Stimulated activated CD8-positive, alpha-beta memory T cell treated with anti-CD3 and anti-CD28 coated beads, Interleukin-15, amount 100 ng/mL, for 4 hours (primary cell): ENCODE data around the gene MYO16.

ENCODE experiments used
- DNase-seq, 2 donors: peaks; one replicate each; pipeline ENCODE4 v3.0.0-alpha.2; 2020; ENCODE audit warnings: low read depth in 2 of 2

Gene MYO16

DNA sequence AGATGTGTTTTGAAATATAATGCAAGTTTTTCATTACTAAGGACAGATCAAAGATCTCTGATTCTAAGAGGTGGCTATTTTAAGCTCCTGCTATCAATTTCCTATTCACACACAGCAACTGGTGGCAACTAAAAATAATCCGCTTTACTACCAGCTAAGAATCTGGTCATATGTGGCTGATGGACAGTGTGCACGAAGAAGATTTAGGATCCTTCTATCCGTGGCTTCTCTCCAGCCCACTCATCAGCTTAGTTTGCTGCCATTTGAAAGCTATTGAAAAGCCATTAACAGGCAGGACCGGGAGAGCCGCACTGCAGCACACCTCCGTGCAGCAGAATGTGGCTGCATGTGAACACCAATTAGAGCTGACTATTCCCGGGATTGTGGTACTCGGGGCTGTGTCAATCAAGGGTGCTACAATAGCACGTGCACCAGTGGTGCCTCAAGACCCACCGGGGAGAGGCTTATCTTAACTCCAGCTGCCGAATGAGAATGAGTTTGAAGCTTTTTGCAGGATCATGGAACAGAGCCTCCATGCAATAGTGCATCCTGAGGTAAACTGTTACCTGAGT, at the start of gene MYO16:
Gene MYO16 (plus strand): TSS at position 431 of the 572 bp plus-strand sequence. CDS start 234 bp downstream, outside the sequence.
- DNase-seq, result no peak

DNA sequence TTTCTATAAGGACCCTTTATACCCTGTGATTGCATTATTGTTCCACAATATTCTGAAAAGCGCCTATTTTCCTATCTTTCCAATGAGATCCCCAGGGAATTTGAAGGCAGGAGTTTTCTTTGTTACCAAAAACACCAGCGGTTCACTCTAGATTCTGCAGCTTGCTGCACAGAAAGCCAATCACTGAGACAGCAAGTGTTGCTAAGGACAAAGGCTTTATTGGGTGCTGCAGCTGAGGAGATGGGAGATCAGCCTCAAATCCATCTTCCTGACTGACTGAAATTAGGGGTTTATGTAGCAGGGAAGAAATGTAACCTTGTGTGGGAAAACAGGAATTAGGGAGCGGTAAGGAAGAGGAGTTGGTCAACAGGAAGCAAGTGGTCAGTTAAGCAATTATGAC, 42.6 kb upstream of the MYO16 start:
- DNase-seq, result no peak

DNA sequence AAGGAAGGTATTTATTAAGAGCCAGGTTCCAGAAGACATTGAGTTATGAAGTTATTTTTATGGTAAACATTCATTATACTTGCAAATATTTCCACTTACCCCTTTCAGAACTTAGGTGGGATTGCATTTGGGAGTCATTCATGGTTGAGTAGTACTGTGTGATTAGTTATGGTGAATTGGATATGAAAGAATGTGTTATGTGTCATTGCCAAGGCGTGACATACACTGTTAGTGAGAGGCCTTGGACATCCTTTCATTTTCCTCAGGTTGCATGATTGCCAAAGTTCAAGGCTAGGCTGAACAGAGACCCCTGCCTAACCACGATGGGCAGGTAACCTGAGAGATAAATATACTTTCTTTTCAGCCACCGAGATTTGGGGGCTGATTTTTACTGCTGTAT, 40.9 kb upstream of the MYO16 start:
- DNase-seq, result no peak

DNA sequence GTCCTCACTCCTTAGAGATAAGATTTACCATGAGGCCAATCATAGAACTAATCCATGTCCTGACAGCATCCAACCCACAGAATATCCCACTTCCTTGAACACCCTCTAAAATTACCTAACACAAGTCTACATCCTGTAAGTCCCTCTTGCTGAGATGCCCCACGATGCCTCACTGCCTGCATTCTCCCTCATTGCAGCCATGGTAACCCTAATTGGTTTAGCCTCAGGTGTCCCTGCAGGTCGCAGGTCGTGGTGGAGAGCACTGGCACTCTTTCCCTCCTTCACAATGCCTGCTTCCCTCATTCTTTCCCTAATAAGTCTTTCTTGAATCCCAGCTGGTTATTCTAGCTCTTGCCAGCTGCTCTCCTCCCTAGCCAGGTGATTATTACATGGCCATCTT, 35.3 kb upstream of the MYO16 start:
- no peak for DNase-seq

DNA sequence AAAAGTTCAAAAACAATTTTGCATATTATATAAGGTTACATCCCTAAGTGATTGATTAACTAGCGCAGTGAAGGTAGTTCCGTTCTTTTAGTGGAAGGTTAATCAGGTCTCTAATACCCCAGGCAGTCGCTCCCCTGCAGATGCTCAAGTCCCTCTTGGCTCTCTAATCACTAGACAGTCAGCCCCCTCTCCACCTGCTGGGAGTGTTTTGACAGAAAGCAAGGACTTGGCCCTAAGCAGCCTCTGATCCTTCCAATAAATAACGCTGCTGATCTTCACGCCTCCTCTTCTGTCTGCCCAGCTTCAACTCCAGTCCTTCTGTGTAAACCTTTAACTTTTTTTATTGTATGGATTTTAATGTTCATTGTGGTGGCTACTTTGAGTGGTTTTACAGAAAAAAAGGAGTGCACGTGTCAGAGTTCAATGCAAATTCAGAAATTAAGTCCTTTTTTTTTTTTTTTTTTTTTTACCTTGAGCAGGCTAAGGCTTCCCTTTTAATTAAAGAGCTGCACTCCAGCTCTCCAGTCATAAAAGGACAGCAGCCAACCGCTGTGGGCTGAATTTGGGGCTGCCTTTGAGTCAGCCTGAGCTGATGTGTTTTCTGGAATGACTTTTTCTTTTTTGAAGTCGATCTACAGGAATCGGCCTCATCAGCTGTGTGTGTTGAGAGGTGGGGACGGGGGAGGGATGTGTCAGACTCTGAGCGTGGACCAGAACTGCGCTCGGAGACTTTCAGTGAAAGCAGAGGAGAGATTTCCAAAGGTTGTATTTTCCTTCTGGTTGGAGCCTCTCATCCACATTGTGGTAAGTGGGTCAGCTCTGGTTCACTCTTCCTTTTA, 33.8 kb upstream of the MYO16 start:
- DNase-seq, result no peak

DNA sequence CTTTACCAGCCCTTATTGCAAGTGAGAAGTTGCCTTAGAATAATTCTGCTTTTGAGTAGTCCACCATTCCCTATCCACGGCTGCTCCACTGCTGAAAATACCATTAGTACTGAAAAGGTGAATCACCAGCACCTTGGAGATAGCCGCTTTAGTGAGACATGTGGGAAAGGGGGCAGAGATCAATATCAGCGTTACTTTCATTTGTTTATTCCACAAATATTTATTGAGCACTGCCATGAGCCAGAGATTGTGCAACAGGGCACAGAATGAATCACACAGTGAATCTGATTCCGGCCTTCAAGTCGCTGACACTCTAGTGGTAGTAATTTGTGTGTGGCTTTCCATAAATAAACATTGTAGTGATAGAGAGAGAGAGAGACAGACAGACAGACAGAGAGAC, 31.5 kb upstream of the MYO16 start:
- DNase-seq, result no peak

DNA sequence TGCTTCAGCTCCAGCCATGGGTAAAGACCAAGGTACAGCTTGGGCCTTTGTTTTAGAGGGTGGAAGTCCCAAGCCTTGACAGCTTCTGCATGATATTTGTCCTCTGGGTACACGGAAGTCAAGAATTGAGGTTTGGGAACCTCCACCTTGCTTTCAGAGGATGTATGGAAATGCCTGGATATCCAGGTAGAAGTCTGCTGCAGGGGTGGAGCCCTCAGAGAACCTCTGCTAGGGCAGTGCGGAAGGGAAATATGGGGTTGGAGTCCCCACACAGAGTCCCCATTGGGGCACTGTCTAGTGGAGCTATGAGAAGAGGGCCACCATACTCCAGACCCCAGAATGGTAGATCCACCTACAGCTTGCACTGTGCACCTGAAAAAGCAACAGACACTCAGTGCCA, 23.0 kb upstream of the MYO16 start:
- no peak for DNase-seq

DNA sequence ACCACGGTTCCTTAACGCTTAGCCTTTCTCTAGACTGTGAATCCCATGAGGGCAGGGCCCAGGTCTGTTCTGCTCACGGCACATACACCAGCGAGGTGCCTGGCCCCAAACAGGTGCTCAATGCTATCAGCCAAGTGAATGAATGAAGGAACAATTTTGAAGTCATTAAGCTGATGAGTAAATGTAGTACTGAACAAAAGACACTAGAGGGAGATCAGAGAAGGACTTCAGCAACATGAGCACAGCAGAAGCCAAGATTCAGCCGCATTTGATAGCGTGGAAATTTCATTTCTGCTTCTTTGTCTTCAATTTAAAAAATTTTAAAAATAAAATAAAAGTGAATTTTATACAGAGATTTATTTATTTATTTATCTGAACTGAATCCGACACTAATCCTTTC, 20.1 kb upstream of the MYO16 start:
- DNase-seq, result no peak

DNA sequence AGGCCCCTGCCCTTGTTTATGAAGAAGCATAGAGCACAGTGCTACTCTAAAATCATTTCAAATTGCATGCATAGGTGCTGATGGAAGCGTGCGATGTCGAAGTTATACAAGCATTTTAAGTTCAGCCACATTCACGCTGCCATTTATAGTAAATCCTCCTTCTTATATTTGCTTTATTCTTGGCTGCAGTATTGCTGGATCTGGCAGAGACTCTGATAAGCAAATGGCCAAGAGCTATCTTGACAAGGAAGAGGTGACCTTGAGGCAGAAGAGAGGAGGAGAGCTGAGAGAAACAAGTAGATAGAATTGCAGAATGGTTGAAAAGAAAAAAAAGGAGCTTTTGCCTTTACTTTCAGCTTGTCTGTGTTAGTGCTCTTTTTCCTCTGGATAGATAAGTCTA, 18.9 kb upstream of the MYO16 start:
- DNase-seq, result no peak

DNA sequence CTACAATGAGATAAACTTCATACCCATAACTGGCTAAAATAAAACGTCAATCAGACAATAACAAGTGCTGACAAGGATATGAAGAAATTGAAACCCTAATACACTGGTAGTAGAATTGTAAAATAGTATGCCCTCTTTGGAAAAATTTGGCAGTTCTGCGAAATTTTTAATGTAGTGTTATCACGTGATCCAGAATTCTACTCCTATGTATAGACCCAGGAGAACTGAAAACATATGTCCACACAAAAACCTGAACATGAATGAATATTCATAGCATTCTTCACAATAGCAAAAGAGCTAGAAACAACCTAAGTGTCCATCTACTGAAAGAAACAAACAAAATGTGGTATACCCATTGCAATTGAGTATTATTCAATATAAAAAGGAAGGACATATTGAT, 14.2 kb upstream of the MYO16 start:
- DNase-seq, result no peak

DNA sequence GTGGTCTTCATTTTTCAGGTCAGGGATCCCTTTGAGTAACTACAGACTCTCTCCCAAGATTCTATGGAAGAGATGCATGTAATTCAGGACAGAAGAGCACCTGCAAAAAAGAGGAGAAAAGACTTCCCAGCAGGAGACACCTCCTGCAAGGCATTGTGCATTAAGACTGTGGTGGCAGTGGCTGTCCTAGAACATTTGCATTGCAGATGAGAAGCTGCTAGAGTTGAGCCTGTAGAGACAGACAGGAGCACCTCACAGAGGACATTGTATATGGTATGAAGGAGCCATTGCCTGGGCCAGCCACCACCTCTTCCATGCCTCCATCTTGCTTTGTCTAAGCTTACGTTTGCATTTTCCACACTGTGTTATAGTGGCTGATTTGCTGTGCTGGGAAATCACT, 11.2 kb upstream of the MYO16 start:
- no peak for DNase-seq

DNA sequence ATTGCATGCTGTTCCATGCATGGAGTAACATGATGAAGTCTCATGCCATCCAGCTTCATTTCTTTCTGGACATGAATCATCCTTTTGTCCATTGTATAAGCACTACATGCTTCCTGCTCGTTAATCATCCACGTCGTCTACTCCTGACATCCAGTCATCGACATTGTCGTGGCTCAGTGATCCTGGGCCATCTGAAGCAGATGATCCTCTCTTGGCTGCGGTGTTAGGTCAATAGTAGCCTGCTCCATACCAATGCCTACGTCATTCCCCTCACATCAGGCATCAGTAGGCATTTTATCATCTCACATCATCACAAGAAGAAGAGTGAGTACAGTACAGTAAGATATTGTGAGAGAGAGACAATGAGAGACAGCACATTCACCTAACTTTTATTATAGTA, 7.9 kb upstream of the MYO16 start:
- no peak for DNase-seq

DNA sequence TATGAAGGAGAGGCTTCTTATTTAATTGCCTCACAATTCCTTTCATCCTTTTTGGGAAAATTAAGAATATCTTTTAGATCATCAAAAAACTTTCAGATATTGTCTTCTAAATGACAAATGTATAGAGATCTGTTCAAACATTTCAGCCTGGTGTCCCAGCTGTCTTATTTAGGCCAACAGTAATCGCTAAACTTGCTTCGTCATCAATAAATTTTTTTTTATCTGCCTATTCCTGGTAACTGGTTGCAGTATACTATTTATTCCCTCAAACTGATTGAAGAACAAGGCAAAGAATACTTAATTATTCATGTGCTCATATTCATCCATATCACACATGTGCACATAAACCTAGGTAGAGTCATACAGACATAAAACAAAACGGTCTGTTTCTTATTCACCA, 5.3 kb upstream of the MYO16 start:
- no peak for DNase-seq

DNA sequence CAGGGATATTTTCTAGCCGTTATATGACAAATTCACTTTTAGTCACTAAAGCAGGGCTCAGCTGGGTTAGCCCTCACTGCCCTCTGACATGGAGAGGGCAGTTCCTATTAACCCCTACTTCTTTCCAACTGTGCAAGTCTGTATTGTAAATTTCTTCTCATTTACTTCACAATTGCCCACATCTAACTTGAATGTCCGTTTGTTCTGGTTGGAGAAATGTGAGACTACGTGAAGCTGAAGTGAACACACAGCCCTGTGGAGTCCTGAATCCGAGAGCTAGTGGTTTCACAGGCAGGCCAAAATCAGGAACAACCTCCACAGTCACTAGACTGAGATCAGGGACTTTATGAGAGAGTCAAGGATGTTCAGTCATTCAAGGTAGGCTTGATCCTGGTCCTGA, 4.4 kb upstream of the MYO16 start:
- DNase-seq, result no peak

DNA sequence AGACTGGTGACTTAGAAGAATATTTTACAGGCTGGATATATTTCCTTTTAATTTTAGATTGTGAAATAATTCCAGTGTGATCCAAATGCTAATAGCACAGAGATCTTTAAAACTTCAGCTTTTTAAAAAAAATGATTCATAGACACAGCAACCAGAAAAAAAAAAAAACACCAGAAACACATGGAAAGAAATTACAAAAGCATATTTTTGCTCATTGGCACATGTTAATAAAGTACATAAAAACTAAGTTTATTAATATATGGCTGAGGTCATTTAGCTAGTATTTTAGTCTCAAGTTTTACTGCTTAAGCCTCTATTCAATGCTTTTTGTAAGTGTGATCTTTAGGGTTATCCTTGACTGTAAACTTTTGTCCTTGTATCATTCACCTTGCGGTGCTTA, 577 bp downstream of the MYO16 start:
- no peak for DNase-seq

DNA sequence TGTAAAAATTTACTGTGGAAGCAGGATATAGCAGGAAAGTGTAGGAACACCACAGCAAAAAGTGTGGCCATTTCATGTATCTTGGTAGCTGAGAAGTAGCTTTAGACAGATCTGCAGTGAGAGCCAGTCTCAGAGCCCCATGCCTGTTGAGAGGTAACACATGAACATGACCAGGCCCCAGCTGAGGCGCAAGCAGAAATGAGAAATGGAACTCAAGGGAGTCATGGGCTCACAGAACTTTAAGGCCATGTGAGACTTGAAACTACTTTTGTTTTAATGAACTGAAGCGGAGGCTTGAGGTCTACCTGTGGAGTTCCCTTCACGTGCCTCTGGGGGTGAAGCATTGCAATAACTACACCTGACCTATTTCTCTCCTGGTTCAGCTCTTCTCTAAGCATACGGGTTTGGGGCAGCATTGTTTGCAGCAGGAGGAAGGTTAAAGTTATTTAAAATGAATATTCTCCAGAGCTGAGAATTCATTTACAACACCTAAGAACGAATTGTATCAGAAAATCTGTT, 3.3 kb downstream of the MYO16 start:
- DNase-seq, result no peak

DNA sequence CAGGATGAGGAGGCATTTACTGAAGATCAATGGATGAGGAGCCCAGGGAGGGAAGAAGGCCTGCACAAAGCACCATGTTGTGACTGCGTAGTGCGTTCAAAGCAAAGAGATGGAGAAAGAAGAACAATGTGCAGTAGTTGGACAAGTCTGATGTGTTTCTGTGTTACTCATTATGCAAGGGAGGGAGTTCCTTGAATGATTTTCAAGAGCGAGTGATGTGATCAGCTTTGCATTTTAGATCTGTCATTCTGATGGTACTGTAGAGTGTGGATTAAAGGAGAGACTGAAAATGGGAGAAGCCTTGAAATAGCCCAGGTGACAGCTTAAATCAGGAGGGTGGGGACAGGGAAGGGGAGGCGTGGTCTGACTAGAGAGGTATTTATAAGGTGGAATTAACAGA, 9.5 kb downstream of the MYO16 start:
- no peak for DNase-seq

DNA sequence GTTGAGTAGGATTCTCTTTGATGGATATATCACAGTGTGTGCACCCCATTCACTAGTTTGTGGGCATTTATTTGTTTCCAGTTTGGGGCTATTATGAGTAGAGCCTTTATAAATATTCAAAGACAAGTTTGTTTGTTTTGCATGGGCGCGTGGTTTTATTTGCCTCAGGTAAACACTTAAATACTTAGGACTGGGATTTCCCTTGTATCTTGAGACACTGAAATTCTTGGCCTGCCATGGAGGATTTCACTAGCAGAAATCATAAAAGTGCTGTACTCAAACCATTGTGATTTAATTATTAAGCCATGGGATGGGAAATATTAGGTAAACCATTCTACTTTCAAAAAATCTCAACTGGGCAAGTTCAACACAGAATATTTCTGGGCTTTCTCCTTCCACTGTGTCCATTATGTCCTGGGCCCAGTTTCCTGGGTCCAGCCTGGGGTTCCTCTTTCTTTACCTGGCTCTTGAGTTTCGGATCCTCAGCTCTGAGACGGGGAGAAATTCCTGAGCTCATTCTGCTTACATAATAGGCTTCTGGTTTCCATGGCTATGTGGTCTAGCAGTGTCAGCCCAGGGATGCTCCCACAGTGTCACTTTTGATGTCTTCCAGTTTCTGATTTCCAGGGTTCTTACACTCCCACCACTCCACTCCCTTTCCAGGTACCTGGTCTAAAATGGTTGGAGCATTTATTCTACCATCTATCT, 14.4 kb downstream of the MYO16 start:
- DNase-seq, result no peak

DNA sequence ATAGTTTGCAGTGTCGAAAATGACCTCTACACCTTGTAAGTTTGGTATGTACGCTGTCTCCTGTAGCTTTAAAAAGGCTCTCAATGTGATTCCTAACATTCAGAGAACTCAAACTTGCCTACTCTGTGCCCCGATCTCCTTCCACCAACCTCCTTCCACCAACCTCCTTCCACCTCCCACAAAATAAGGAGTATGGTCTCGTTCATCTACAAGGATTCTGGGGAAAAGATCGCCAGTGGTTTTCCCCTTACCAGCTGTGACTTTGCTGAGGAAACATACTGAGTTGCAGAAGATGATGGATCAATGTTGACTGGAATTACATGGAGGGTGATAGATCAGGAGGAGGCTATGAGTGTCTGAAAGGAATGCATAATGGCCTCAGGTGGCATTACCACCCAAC, 16.0 kb downstream of the MYO16 start:
- no peak for DNase-seq

DNA sequence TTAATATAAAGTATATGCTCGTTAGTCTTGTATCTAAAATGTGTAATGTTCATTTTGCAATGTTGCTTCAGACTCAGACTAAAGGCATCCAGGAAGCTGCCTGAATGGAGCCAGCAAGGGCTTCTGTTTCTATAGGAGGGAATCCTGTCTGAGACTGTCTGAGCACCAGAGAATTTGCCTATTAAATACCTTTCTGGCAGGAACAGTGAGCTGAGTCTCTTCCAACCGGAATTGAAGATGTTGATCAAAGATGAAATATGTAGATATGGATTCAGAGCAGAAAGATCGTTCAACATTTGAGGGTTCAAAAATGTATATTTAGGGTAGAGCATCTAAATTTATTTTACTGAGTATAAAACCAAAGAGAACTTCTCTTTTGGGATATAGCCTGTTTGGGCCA, 20.9 kb downstream of the MYO16 start:
- no peak for DNase-seq

DNA sequence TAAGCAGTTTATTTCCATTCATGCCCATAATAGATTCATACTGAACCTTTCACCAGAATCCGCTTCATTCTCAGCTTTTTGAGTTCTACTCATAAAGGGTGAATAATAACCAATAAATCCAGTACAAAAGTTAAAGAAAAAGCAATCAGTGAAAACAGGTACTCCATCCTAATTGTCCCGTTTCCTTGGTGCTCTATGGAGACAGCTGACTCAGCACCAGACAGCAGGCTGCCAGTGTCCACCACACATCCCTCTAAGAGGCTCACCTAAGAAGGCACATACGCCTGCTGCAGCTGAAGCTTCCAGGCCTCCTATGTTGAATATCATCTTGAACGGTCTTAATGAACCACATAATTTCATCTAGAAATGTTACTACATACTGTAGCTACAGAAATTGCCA, 27.3 kb downstream of the MYO16 start:
- no peak for DNase-seq

DNA sequence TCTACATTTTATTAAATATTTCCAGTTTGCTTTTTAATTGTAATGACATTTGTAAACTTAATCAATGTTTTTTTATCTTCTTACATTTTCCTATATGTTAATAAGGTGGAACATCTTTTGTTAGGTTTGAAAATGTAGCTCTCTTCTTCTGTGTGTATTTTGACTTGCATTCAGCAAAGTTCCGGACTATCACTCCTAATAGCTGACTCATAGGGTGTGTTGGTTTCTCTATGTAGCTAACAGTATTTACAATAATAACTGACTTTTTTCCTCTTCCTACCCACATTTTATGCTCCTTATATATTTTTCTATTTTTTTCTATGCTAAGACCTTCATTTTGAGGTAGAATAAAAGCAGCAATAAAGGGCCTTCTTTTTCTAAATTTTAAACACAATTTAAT, 28.1 kb downstream of the MYO16 start:
- DNase-seq, result no peak

DNA sequence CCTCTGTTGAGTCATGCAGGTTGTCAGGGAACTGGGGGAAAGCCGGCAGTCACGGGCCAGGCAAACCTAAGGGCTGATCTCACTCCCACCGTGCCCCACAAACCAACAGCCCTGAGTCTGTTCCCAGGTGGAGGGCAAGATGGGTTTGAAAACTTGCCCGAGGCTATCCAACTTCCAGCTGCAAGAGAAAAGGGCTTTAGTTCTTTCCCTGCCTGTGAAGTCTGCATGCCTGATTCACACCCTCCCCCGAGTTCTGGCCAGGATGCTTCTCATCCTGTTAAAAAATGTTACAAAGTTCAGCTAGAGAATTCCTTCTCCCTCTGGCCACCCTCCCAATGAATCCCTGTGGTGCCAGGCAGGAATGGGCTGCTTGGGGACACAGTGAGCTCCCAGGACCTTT, 33.1 kb downstream of the MYO16 start:
- no peak for DNase-seq
